Stimulated activated naive CD8-positive, alpha-beta T cell treated with anti-CD3 and anti-CD28 coated beads, Interleukin-15, Interleukin-2, amounts not matched to agents 100 ng/mL and 50 ng/mL, for 24 hours (primary cell): ENCODE measurements around the gene HIPK3.
A peak's percentile ranks its signal among the peaks of the same experiment; 100 is the strongest.

ENCODE experiments used
- H3K27ac Mint-ChIP-seq: one replicate; pipeline ENCODE4 v1.8.0; 2021; ENCODE audit warnings: mild to moderate bottlenecking, mixed read lengths
- H3K27me3 Mint-ChIP-seq: one replicate; pipeline ENCODE4 v1.8.0; 2021; ENCODE audit warnings: mixed read lengths
- H3K36me3 Mint-ChIP-seq: one replicate; pipeline ENCODE4 v1.8.0; 2021; ENCODE audit warnings: low read depth, mixed read lengths
- H3K4me1 Mint-ChIP-seq: one replicate; pipeline ENCODE4 v1.8.0; 2021; ENCODE audit warnings: low read depth, mixed read lengths
- H3K4me3 Mint-ChIP-seq: one replicate; pipeline ENCODE4 v1.8.0; 2021; ENCODE audit warnings: mild to moderate bottlenecking, mixed read lengths
- H3K9me3 Mint-ChIP-seq: one replicate; pipeline ENCODE4 v1.8.0; 2021; ENCODE audit warnings: mixed read lengths

Gene HIPK3

DNA sequence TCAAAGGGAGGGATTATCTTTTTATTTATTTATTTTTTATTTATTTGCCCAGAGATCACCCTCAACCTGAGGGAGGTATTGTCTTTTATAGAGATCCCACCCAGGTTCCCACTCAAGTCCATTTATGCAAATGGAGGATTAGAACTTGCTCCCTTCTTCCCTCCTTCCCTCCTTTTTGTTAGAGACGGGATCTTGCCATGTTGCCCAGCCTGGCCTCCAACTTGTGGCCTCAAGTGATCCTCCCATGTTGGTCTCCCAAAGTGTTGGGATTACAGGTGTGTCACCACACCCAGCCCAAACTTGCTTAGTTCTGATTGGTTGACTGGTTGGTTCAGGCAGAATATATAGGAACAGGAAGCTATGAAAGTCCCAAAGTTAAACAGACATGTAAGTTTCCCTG is 51.9 kb downstream of the HIPK3 start:
- H3K27ac Mint-ChIP-seq: no peak overlapping the region
- H3K9me3 Mint-ChIP-seq: no peaks in the 10 kb centered on the region
- H3K4me3 Mint-ChIP-seq: no peak overlapping the region
- no peaks in the 10 kb centered on the region for H3K27me3 Mint-ChIP-seq
- H3K36me3 Mint-ChIP-seq: peaks cover 21% of the 10 kb centered on the region
- H3K4me1 Mint-ChIP-seq: peaks cover 50% of the 10 kb centered on the region

DNA sequence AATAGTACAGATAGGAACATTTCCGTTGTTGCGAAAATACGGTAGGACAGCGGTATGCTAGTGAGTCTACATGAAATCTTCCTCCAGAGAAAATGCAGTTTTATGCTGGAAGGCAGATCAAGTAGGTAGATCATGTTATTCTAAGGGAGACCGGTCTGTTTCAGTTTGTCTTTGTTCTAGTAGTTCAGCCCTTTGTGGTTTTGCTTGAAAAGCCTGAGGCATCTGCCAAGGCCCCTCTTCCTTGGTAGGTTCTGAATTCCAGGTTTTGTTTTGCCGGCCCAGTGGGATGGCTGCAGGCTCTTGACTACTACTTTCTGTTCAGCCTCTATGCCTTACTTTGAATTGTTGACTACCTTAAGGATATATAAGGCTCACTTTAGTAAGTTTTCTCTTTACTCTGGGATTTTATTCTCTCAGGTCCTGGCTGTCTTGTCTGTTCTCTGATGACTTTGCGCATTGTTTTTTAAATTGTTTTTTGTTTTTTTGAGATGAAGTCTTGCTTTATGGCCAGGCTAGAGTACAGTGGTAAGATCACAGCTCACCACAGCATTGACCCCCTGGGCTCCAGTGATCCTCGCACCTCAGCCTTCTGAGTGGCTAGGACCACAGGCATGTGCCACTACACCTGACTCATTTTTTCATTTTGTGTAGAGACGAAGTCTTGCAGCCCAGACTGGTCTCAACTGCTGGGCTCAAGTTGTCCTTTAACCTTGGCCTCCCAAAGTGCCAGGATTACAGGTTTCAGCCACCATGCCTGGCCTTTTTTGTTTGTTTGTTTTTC is 53.7 kb downstream of the HIPK3 start:
- Mint-ChIP-seq H3K27me3 (no peaks in the 10 kb centered on the region), H3K4me3 (no peak overlapping the region), H3K4me1 (peaks cover 53% of the 10 kb centered on the region), H3K27ac (peak overlapping the region; percentile 34), H3K9me3 (no peaks in the 10 kb centered on the region), H3K36me3 (peaks cover 21% of the 10 kb centered on the region)

DNA sequence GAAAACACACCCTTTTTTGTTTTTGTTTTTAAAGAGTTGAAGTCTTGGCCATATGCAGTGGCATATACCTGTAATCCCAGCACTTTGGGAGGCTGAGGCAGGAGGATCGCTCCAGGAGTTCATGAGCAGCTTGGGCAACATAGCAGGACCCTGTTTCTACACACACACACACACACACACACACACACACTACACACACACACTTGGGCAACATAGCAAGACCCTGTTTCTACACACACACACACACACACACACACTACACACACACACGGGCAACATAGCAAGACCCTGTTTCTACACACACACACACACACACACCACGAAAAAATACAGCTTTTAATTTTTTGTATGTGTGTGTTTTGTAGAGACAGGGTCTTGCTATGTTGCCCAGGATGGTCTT is 54.5 kb downstream of the HIPK3 start:
- no peak overlapping the region for H3K4me3 Mint-ChIP-seq
- peaks cover 19% of the 10 kb centered on the region for H3K36me3 Mint-ChIP-seq
- no peak overlapping the region for H3K27ac Mint-ChIP-seq
- H3K9me3 Mint-ChIP-seq: no peaks in the 10 kb centered on the region
- H3K4me1 Mint-ChIP-seq: peaks cover 57% of the 10 kb centered on the region
- H3K27me3 Mint-ChIP-seq: no peaks in the 10 kb centered on the region

DNA sequence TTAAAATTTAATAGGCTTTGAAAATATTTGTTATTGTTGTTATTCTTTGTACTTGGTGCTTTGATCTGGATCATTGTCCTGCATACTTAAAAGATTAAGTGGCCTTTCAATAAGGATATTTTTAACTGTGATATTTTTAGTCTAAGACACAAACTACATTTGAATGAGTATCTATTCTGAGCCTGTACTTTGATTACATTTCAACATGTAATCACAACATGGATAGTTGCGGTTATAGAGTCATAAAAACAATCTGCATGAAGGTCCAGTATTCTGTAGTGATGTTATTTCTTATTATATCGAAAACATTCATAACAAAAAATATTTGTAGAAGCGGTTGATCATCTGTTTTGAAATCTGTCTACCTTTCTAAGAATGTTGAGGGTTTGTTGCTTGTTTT is 58.6 kb downstream of the HIPK3 start:
- Mint-ChIP-seq H3K4me1 (peaks cover 35% of the 10 kb centered on the region), H3K27me3 (no peaks in the 10 kb centered on the region), H3K27ac (no peak overlapping the region), H3K36me3 (peaks cover 4% of the 10 kb centered on the region), H3K4me3 (no peak overlapping the region), H3K9me3 (no peaks in the 10 kb centered on the region)

DNA sequence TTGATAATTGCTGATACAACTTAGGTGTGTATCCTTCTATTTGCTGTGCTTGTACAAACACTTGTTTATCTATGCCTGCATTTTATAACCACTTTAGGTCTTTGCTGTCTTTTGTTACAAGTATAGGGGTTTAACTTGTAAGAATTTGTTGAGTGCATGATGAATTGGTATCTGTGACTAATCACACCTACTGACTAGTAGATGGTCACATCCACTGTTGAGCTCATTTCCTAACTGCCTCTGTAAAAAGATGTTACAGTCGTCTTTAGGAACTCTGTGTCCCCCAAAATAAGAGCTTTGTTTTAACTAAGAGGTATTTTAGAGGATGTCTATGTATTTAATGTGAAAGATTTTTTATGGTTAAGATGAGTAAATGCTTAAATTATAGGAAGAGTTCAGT is 60.5 kb downstream of the HIPK3 start:
- no peaks in the 10 kb centered on the region for H3K9me3 Mint-ChIP-seq
- no peak overlapping the region for H3K4me3 Mint-ChIP-seq
- peaks cover 4% of the 10 kb centered on the region for H3K36me3 Mint-ChIP-seq
- H3K27me3 Mint-ChIP-seq: no peaks in the 10 kb centered on the region
- H3K27ac Mint-ChIP-seq: no peak overlapping the region
- peaks cover 20% of the 10 kb centered on the region for H3K4me1 Mint-ChIP-seq

DNA sequence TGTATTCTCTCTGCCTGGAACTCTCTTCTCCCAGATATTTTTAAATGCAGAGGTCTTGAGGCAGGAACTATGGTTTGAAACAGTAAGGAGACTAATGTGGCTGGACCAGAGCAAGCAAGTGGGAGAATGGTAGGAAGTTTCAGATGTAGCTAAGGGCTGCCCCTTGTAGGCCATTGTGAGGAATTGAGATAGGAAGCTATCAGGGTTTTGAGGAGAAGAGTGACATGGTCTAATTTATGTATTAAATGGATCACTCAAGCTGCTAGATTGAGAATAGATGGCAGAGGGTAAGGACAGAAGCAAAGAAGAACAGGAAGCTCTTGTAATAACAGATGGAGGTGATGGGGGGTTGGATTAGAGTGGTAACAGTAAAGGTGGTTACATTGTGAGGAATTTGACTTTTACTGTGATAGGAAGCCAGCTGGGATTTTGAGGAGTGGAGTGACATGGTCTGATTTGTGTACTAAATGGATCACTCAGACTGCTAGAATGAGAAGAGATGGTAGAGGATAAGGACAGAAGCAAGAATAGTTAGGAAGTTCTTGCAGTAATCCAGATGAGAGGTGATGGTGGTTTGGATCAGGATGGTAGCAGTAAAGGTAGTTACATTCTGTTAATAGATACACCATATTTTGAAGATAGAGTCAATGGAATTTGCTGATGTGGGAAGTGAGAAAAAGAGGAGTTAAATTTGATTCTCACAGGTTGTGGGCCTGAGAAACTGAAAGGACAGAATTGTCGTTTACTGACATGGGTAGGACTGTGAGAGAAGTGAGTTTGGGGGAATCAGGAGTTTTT is 63.0 kb downstream of the HIPK3 start:
- no peak overlapping the region for H3K4me3 Mint-ChIP-seq
- peaks cover 4% of the 10 kb centered on the region for H3K36me3 Mint-ChIP-seq
- no peaks in the 10 kb centered on the region for H3K27me3 Mint-ChIP-seq
- no peaks in the 10 kb centered on the region for H3K9me3 Mint-ChIP-seq
- H3K27ac Mint-ChIP-seq: no peak overlapping the region
- H3K4me1 Mint-ChIP-seq: peaks cover 28% of the 10 kb centered on the region

DNA sequence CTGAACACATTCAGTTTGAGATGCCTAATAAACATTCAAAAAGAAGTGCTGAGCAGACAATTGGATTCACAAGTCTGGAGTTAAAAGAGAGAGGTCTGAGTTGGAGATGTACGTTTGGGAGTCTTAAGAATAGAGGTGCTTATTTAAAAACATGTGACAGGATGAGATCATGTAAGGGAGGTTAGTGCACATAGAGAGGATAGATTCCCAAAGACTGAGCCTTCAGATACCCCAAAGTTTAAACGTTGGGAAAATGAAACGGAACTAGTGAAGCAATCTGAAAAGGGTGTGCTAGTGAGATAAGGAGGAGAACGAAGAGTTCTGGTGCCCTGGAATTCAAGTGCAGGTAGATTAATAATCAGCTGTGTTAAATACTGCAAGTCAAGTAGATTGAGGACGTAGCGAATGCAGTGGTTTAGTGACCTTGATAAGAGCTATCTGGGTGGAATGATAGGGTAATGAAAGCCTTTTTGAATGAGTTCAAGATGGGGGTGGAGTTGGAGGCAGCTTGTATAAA is 63.7 kb downstream of the HIPK3 start:
- Mint-ChIP-seq H3K27me3 (no peaks in the 10 kb centered on the region), H3K4me3 (no peak overlapping the region), H3K9me3 (no peaks in the 10 kb centered on the region), H3K36me3 (peaks cover 4% of the 10 kb centered on the region), H3K4me1 (peaks cover 30% of the 10 kb centered on the region), H3K27ac (no peak overlapping the region)

DNA sequence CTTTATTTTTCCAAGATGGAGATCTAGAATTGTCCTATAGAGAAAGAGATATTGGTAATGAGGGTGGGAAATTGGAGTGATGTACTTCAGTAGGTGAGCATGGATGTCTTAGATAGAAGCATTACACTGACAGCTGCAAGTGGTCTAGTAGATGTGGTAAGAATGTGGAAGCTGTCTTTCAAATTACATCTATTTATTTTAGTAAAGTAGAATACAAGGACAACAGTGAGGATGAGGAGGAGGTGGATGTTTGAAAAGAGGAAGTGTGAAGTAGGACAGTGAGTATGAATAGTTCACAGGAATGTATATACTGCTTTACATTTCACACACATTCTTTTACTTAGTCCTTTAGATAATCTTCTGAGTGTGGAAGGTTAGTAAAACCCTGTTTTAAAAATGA is 64.2 kb downstream of the HIPK3 start:
- H3K27ac Mint-ChIP-seq: no peak overlapping the region
- H3K27me3 Mint-ChIP-seq: no peaks in the 10 kb centered on the region
- H3K9me3 Mint-ChIP-seq: no peaks in the 10 kb centered on the region
- no peak overlapping the region for H3K4me3 Mint-ChIP-seq
- H3K4me1 Mint-ChIP-seq: peaks cover 24% of the 10 kb centered on the region
- peaks cover 4% of the 10 kb centered on the region for H3K36me3 Mint-ChIP-seq

DNA sequence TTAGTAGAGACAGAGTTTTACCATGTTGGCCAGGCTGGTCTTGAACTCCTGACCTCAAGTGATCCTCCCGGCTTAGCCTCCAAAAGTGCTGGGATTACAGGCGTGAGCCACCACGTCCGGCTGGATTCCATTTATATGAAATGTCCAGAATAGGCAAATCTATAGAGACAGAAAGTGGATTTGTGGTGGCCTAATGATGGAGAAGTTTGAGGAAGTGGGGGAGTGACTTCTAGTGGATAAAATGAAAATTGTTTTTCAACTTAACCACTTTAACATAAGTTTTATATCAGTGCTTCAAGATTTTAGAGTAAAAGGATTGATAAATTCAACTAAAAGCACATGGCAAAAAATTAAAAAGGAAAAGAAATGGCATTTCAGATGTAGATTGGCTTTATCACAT is 66.2 kb downstream of the HIPK3 start:
- H3K4me1 Mint-ChIP-seq: peaks cover 16% of the 10 kb centered on the region

DNA sequence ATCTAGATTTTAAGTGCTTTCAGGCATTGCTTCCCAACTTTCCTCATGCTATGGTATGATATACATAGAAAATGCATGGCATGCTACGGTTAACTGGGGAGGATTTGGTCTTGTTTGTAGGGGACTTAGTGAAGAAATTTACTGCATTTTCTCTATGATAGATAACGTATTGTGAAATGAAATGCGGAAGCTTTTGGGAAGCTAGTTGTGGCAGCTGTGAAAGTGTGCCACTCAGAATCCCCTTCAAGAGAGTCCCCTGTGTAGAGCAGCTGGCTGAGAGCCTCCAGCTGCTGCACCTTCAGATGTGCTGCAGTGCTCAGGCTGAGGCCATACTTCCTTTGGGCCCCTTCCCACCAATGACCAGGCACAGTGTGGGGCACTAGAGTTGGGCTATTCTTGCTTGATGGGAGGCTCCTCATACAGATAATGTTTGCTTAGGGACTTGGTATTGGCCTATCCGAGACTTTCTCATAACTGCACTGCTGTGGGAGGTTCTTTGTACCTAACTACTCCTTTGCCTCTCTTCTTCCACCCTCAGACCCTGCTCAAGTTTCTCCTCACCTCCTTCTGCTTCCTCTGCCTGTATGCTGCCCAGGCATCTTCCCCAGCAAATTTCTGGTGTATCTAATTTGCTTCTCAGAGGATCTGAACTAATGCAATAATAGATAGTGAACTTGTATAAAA is 67.3 kb downstream of the HIPK3 start:
- Mint-ChIP-seq H3K36me3 (peaks cover under 1% of the 10 kb centered on the region), H3K4me1 (peaks cover 16% of the 10 kb centered on the region), H3K9me3 (no peaks in the 10 kb centered on the region), H3K4me3 (no peak overlapping the region), H3K27me3 (no peaks in the 10 kb centered on the region), H3K27ac (no peak overlapping the region)

More for the DNA sequence above, 66.2 kb downstream of the HIPK3 start:
- Mint-ChIP-seq H3K36me3 (no peaks in the 10 kb centered on the region), H3K27me3 (no peaks in the 10 kb centered on the region), H3K27ac (no peak overlapping the region), H3K9me3 (no peaks in the 10 kb centered on the region), H3K4me3 (no peak overlapping the region)

DNA sequence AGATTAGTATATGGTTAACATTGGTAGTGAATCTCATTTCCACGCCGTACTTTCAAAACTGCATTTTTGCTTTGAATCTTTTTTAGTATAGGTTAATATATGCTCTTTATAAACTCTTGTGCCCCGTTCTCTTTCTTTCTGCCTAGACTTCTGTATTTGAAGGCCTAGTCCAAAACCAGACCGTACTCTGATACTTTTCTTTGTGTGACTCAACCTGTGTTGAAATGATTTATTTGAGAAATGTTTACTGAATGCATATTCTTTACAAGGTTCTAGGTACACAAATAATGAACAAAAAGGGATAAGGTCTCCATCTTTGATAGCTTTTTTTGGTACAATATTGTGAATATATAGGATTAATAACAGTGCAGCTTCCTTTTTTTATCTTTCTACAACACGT is 68.3 kb downstream of the HIPK3 start:
- no peaks in the 10 kb centered on the region for H3K9me3 Mint-ChIP-seq

DNA sequence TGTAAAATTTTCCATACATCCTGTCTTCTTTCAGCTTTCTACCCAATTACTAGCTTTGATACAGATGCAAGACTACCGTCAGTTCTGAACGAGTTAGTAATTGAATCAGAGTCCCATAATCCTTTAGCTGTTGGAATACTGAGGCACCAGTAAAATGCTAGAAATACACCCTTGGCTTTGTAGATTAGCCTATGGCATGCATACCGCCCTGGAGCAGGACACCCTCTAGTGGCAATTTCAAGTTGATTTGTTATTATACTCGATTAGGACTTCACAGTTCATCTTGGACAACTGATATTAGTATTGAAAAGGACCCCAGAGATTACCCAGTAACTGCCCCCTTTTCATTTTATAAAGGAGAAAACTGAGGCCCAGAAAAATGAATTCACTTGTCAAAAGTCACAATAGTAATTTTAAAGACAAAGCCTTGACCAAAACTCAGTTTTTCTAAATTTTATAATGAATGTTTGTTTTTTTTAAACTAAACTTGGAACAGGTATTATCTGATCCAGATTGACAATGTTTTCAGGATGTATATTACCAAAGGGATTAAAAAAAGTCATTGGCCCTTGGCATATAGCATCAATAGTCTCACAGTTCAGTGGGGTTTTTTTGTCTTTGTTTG is 72.6 kb downstream of the HIPK3 start:
- Mint-ChIP-seq H3K27ac (no peak overlapping the region), H3K9me3 (no peaks in the 10 kb centered on the region), H3K4me1 (peaks cover 6% of the 10 kb centered on the region), H3K27me3 (no peaks in the 10 kb centered on the region), H3K36me3 (peaks cover 12% of the 10 kb centered on the region), H3K4me3 (no peak overlapping the region)

More for the DNA sequence above, 68.3 kb downstream of the HIPK3 start:
- Mint-ChIP-seq H3K27ac (no peak overlapping the region), H3K4me1 (peaks cover 19% of the 10 kb centered on the region), H3K36me3 (peaks cover 3% of the 10 kb centered on the region), H3K4me3 (no peak overlapping the region), H3K27me3 (no peaks in the 10 kb centered on the region)

DNA sequence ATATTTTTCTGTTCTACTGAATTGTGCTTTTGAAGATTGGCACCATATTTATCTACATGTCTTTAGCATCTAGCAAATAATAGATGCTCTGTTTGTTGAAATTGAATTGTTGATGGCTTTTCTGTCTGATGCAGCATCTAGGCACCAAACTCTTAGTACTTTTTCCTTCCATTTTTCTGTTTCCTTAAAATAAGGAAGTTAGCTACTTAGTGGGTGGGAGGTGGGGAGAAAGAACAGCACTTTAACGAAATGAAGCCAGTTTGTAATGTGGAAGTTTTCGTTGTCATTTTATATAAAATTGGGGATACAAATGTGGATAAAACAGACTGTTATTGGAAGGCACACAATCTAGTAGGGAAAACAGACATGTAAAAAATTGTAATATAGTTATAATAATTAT is 76.6 kb downstream of the HIPK3 start:
- no peak overlapping the region for H3K27ac Mint-ChIP-seq
- peaks cover 12% of the 10 kb centered on the region for H3K36me3 Mint-ChIP-seq
- no peaks in the 10 kb centered on the region for H3K27me3 Mint-ChIP-seq
- peaks cover 3% of the 10 kb centered on the region for H3K4me1 Mint-ChIP-seq
- no peaks in the 10 kb centered on the region for H3K9me3 Mint-ChIP-seq
- no peak overlapping the region for H3K4me3 Mint-ChIP-seq

DNA sequence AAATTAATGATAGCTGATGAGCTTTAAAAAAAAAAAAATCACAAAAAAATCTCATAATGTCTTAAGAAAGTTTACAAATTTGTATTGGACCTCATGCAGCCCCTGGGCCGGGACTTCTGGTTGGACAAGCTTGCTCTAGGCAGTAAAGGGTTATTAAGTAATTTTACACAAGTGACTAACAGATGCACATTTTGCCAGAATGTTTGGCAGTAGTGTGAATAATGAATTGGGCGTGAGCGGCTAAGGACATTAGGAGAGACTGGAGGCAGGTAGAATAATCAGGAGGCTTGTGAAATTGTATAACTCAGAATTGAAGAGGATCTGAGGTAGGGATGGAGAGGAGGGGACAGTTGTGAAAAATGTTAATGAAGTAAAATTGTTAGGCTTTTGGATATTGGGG is 77.4 kb downstream of the HIPK3 start:
- Mint-ChIP-seq H3K27me3 (no peaks in the 10 kb centered on the region), H3K9me3 (no peaks in the 10 kb centered on the region), H3K4me3 (no peak overlapping the region), H3K4me1 (peaks cover 1% of the 10 kb centered on the region), H3K27ac (no peak overlapping the region), H3K36me3 (peaks cover 15% of the 10 kb centered on the region)
